ENCODE results near the gene HYAL4. TPM values are rescaled to one million over a fixed set of nuclear protein-coding genes. Genes with fewer than 3 reads are reported as not detected.

The HYAL4 gene
- polyA plus RNA-seq, 1 donor from 2014 or later: not detected

- no peak for TF ChIP-seq SMC3 (conservative IDR thresholded peaks at IDR 0.05; ENCODE audit: poor library complexity)
- TF ChIP-seq EP300 (conservative IDR thresholded peaks at IDR 0.05; ENCODE audit: poor library complexity, severe bottlenecking): no peak
- no peak for TF ChIP-seq POLR2AphosphoS5 (IDR thresholded peaks at IDR 0.05)
- no peak for TF ChIP-seq REST (IDR thresholded peaks at IDR 0.05; ENCODE audit: borderline replicate concordance)
- TF ChIP-seq CTCF (IDR thresholded peaks at IDR 0.05; ENCODE audit: poor library complexity, severe bottlenecking): no peak
- no peak for TF ChIP-seq TAF1 (IDR thresholded peaks at IDR 0.05; ENCODE audit: low read depth)
- TF ChIP-seq EZH2 (IDR thresholded peaks at IDR 0.05; ENCODE audit: borderline replicate concordance, insufficient read depth, low read length, poor library complexity, severe bottlenecking): no peak
- no peak for TF ChIP-seq RAD21 (conservative IDR thresholded peaks at IDR 0.05)
- no peak for TF ChIP-seq MXI1 (conservative IDR thresholded peaks at IDR 0.05; ENCODE audit: poor library complexity, severe bottlenecking)
- Histone ChIP-seq H3K4me3 (ENCODE audit: low read length) (no peak within 1 kb of the TSS), H3K9ac (ENCODE audit: low read length) (no peak within 1 kb of the TSS), H3F3A (ENCODE audit: insufficient read depth, low read length, poor library complexity, severe bottlenecking) (no peaks in the 10 kb centered on the region), H3K79me2 (replicated peaks; ENCODE audit: insufficient read depth, low read length) (no peaks in the 10 kb centered on the region), H3K4me2 (ENCODE audit: low read length) (no peak within 1 kb of the TSS), H3K36me3 (ENCODE audit: insufficient read depth, low read length) (no peaks in the 10 kb centered on the region), H3K9me2 (ENCODE audit: insufficient read depth, low read length) (no peaks in the 10 kb centered on the region), H3K27ac (ENCODE audit: low read length) (no peak within 1 kb of the TSS), H3K27me3 (ENCODE audit: insufficient read depth, low read depth, low read length) (no peaks in the 10 kb centered on the region), H2AFZ (ENCODE audit: low read depth, low read length) (no peak within 1 kb of the TSS), H4K20me1 (ENCODE audit: insufficient read depth) (no peaks in the 10 kb centered on the region), H3K9me3 (ENCODE audit: low read length) (no peaks in the 10 kb centered on the region)
Observed at GRCh38 chr7:123924941-123925340, 80.0 kb downstream of the HYAL4 start, which contains the start of gene SPAM1. TSS of gene SPAM1 (plus strand) at chr7:123925241. CDS start at chr7:123953571, 28,330 bp downstream.

Other genes starting within 250 kb of the HYAL4 start
- not detected in 2 replicates for gene ASB15, start 243.3 kb upstream of the HYAL4 start, polyA plus RNA-seq
- not detected in 2 replicates for gene LMOD2, start 189.3 kb upstream of the HYAL4 start, polyA plus RNA-seq
- gene WASL, start 96.2 kb upstream of the HYAL4 start, polyA plus RNA-seq: 22.5 and 22.6 TPM in 2 replicates
- not detected in 2 replicates for gene SPAM1, start 80.1 kb downstream of the HYAL4 start, polyA plus RNA-seq
- gene TMEM229A, start 187.9 kb downstream of the HYAL4 start, polyA plus RNA-seq: 0.31 and 0.94 TPM in 2 replicates